Measurements from ENCODE around the gene LOXHD1.

Gene LOXHD1

DNA sequence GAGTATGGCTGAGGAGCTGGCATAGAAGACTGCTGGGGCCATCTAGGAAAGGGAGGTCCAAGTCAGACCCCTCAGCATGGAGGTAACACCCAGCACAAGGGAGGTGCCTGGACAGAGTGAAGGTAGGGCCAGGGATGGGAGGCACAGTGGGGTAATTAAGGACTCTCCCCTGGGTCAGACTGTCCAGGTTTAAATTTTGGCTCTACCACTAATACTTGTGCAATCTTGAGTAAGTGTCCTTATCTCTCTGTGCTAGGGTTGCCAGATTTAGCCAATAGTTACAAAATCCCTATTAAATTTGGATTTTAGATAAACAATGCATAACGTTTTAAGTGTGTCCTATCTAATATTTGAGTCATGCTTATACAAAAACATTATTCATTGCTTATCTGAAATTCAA lies 109.5 kb downstream of the LOXHD1 start:
- no peak for DNase-seq (ENCODE audit: low spot score)

GRCh38 chr18:46546111-46546640 lies 110.8 kb downstream of the LOXHD1 start:
- no peak for DNase-seq (ENCODE audit: low spot score)

DNA sequence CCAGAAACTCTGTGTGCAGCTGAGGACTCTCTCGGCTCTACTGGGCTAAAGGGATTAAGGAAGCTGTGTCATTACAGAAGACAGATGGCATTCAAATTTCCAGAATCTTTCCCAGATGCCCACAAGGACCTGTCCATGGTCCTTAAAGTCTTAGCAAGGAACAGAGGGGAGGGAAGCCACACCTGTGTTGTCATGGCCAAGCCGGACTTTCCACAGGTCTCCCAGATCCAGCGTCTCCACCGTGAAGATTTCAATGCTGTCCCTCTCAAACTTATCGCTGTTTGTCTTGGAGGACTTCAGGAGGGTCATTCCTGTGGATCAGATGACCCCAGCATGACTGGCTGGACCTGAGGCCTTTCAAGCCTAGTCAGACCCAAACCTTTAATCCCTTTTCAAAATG lies 114.5 kb downstream of the LOXHD1 start:
- peak; percentile 33 for DNase-seq (ENCODE audit: low spot score)

DNA sequence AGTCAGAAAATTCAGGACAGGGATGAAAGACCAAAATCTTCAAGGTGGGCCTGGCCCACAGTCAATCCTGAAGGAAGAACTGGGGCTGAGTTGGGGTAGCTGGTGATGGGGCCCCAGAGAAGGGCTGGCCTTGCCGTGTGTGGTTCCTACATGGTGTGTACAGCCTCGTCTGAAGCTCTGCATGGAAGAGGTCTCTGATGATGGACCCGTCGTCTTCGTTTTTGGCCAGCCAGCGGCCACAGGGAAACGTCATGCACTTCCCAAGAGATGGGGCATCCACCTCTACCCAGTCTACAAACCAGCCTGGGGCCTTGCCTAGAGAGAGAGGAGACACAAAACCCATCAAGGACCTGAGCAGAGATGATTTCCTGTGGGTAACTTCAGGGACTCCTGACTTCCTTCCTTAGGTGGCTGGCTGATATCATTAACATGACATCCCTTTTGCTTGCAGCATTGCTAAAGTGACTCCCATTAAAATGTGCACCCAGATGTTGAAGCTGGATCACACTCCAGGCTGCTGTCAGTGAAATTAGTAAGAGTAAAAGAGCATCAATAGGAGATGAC lies 115.3 kb downstream of the LOXHD1 start:
- no peak for DNase-seq (ENCODE audit: low spot score)

GRCh38 chr18:46538376-46538775 lies 118.6 kb downstream of the LOXHD1 start:
- no peak for DNase-seq (ENCODE audit: low spot score)

- DNase-seq (ENCODE audit: low spot score), result peak; percentile 42
These were observed 120.7 kb downstream of the LOXHD1 start for GRCh38 chr18:46536215-46536874.

- no peak for DNase-seq (ENCODE audit: low spot score)
These were observed 125.5 kb downstream of the LOXHD1 start for GRCh38 chr18:46531482-46531881.

DNA sequence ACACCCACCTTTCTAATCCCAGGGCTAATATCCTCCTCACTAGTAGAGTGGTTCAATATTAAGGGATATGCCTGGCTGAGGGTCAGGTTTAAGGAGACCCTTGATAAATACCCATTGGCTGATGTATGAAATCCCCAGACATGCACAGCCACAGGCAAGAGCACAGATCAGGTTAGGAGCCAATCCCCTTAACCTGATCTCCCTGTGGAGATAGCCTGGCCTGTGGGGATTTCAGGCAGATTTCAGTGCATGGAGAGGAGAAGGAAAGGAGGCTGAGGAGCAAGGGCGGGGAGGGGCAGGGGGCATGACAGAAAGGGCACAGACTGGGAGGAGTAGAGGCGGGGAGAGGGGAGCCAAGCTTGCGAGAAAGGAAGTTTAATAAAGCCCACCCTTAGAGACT lies 129.0 kb downstream of the LOXHD1 start:
- DNase-seq (ENCODE audit: low spot score), result no peak

DNA sequence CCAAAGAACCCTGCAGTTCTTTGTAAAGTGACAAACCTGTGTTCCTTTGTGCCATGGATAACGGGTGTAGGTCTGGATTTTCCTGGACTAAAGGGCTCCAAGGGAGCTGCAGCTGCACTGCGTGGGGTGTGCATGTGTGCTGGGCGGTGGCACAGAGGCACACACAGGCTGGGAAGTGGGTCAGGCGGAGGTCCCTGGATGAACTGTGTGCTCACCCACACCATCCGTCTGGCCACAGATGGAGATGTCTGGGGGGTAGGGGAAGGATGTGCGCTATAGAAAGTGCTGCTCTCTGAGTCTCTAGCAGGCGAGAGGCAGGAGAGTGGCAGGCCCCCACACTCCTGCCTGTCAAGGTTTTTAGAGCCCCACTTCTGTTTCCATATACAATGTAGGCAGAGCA lies 137.2 kb downstream of the LOXHD1 start:
- DNase-seq (ENCODE audit: low spot score), result no peak

DNA sequence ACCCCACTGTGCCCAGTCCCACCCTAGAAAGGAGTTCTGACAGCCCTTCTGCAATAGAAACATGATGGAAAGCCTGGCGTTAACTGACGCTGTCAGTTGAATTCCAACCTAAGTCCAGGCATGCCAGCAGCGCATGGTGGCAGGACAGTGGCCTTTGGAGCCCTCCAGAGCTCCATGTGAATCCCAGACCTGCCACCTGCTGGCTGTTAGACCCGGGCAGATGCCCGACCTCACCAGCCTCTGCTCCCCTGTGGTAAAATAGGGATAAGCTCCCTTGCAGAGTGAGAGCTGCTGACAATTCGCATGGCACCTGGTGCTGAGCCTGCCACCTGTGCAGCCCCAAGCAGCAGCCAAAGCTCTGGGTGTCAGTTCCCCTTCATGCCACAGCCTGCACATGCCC lies 138.6 kb downstream of the LOXHD1 start:
- peak; percentile 5 for DNase-seq (ENCODE audit: low spot score)

GRCh38 chr18:46516555-46516954 lies 140.5 kb downstream of the LOXHD1 start:
- no peak for DNase-seq (ENCODE audit: low spot score)

DNA sequence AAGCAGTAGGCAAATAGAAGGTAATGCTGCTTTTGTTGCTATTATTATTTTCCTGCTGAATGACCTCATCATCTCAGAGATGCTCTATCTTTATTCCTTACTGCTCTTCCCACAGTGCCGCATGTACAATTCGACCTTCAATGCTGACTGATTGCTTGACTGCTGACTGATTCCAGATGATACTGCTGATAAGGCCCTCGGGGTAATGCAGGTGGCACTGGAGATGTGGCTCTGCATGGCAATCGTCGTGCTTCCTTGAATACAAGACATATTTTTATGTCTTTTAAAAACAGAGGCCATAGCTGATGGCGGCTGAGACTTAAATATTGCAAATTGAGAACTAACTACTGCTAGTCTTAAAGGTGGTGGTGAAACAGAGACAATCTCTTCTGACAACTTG lies 146.6 kb downstream of the LOXHD1 start:
- DNase-seq (ENCODE audit: low spot score), result no peak

GRCh38 chr18:46509530-46509929 lies 147.5 kb downstream of the LOXHD1 start:
- no peak for DNase-seq (ENCODE audit: low spot score)

DNA sequence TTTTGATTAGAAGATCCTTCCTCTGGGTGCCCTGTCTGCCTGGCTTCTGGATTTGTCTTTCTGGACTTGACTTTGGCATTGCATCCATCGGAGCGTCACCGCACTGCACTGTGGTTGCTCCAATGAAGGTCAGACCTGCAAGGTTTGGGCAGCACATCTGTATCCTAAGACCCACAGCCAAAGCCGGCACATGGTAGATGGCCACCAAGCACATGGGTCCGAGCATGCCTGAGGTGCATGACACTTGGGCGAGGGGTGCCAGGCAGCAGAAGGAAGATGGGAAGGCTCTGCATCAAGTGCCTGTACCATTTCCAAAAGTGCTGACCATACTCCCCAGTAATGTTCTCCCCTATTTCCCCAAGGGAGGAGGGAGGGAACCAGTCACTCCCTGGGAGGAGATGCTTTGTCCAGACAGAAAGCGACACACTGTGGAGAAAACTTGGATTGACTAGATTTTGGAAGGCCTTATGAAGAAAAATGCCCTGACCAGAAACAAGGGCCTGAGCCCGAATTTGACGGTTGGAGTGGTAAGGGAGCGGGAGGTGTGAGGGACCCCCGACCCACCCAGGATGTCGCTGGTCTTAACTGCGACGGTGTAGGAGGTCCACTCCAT lies 149.9 kb downstream of the LOXHD1 start:
- no peak for DNase-seq (ENCODE audit: low spot score)

DNA sequence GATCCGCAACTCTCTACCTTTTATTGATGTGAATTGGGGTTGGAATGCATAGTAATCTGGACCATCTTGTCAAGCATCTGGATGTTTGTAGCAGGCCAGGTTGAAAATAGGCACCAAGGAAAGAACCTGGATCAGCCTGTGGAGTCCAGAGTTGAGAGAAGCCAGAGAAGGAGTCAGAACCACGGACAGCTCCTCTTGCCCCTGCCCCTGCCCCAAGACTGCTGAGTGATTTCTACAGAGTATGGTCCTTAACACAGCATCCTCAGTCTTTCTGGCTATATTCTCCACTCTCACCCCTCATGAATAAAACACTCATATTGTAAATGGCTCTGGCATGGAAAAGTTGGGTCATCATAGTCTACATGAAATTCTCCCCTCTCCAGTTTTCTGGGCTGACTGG lies 154.6 kb downstream of the LOXHD1 start:
- DNase-seq (ENCODE audit: low spot score), result no peak

GRCh38 chr18:46497129-46497528 lies 159.9 kb downstream of the LOXHD1 start:
- peak; percentile 20 for DNase-seq (ENCODE audit: low spot score)

DNA sequence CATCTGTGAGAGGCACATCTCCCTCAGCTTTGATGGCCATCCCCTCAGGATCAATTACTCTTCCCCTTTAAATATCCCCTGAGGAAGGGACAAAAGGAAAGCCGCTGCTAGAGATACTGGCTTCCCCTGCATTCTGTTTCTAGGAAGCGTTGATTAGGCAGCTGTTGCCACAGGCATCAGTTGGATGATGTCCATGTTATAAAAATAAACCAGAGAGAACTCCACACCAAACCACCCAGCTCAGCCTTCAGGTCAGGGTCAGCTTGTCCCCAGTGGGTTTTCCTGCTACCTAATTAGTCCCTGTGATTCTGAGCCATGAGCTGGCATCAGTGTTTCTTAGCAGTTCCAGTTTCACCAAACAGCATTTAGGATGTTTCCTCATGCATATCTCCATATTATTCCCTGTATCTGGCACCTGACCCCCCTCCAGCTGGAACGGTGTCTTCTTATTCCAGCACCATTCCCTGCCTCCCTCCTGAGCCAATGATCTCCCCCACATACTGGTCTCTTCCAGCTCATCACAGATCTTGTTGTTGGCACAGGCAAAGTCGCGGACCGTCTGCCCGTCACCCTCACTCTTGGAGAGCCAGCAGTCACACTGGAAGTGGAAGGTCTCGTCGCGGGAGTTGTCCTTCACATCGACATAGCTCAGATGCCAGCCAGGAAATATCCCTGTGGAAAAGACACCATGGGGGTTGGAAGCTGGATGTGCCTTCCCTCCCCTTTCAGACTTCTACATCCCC lies 168.4 kb downstream of the LOXHD1 start:
- DNase-seq (ENCODE audit: low spot score), result no peak

- no peak for DNase-seq (ENCODE audit: low spot score)
These were observed 171.3 kb downstream of the LOXHD1 start for GRCh38 chr18:46485675-46486194.

DNA sequence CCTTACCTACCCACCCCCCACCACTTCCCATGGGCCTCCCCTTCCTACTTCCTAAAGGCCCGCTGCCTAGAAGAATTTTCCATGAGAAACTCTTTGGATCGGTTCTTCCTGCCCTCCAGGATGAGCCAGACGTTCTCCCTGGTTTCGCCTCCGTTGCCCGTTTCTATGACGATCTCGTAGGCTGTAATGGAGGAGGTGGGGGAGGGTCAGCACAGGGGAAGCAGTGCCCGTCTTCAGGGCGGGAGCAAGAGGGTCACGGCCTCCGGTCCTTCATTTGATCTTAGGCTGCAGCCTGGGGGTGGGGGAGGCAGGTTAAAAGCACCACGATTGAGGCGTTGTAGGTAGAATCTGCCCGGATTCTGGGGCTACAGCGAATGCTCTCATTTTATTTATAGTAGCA lies 172.0 kb downstream of the LOXHD1 start:
- DNase-seq (ENCODE audit: low spot score), result no peak

DNA sequence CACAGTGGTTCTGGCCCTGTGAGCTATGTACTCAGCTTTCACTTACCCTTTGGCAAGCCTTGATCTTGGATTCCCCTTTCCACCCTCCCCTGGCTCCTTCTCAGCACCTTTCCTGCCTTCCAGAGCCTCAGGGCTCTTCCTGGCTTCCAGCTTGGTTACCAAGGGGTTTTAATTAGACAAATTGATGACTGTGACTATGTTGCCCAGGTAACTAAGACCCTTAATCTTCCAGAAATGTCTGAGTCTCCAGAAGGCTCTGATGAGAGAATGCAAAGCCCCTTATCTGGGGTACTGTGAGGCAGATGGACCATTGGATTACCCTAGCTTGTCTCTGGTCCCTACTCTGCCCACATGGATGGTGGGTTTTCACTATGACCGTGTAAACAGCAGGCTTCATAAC lies 174.2 kb downstream of the LOXHD1 start:
- DNase-seq (ENCODE audit: low spot score), result no peak

DNA sequence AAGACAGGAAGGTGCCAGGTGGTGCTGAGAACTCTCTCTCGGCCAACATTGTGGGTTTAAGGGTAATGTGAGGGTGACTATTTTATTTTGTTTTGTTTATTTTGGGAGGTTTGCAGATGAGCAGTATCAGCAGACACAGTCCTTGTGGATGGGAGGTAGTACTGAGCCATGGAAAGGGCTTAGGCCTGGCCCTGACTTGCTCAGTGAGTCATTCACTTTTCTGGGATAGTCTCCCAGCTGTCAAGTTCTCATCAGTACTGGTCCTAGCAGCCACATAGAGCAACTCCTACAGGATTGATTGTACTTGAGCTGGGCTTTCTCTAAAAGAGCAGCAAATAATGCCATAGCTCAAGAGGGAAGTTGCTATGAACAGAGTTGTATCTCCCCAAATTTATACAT lies 175.2 kb downstream of the LOXHD1 start:
- no peak for DNase-seq (ENCODE audit: low spot score)

DNA sequence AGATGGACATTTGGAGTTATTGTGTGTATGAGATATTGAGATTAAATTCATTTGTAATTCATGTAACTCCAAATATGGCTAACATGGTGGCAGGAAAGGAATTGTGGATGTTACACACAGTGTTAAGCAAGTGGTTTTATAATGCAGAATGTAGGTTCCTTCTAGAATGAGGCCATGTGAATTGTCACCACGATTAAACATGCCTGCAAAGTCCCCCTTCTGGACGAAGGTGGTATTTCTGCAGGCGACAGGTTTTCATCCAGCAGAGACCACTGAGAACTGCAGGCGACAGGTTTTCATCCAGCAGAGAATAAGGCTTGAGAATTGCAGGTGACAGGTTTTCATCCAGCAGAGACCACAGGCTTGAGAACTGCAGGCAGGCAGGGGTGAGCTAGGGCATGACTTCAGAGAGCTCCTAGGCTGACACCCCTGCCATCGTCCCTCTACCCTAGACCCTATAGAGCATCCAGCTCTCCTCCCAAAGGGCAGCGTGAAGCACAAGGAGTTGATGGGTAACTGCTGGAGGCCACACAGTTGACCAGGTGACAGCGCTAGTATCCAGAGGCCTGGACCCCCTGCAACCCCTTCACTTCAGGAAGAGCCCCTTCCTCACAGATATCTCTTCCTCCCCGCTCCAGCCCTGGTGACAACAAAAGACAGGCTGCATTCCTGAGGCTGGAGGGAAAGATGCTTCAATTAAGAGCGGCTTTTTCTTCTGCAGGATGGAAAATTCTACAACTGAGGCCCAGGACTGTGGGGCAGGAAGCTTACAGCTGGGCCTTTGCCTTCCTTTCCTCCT lies 175.8 kb downstream of the LOXHD1 start:
- DNase-seq (ENCODE audit: low spot score), result peak; percentile 38

Data from LoVo (cell line).